NCI-H82 treated with DMSO at 0.1 percent for 48 hours (cell line): ENCODE measurements around the gene KRT8.
"Not testable (repeated sequence)": the region's sequence is repeated elsewhere in the genome, so short reads cannot be mapped to it uniquely, and the experiment has no call there.

Experiments used
- DNase-seq: peaks from one replicate; lab custom pipeline; 2025; ENCODE audit not compliant: unreplicated experiment; lab: John Stamatoyannopoulos, UW

Gene KRT8

DNA sequence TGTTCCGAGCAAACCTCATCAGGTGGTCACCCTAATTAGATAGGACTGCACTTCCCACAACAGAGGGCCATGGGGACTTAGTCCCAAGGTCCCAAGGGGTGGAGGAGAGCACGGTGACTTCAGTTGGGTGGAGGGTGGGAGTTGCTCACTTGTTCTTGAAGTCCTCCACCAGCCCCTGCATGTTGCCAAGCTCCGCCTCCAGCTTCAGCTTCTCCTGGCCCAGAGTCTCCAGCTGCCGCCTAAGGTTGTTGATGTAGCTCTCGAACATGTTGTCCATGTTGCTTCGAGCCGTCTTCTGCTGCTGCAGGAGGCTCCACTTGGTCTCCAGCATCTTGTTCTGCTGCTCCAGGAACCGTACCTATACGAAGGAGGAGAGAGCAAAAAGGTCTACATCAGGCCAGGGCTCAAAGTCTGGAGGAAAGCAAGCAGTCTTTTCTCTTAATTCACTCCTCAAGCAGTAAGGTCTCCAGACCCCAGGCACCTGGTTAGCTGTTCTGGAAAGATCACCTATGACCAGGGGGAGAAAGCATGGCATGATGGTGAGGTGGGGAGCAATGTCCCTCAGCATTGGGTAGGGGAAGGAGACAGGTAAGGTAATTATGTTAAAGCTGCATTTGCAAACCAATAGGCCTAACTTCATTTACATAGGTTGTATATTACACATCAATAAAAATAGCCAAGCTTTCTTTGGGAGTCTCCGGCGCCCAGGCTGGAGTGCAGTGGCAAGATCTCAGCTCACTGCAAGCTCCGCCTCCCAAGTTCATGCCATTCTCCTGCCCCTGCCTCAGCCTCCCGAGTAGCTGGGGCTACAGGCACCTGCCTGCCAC lies 2.9 kb downstream of the KRT8 start:
- no peak for DNase-seq

DNA sequence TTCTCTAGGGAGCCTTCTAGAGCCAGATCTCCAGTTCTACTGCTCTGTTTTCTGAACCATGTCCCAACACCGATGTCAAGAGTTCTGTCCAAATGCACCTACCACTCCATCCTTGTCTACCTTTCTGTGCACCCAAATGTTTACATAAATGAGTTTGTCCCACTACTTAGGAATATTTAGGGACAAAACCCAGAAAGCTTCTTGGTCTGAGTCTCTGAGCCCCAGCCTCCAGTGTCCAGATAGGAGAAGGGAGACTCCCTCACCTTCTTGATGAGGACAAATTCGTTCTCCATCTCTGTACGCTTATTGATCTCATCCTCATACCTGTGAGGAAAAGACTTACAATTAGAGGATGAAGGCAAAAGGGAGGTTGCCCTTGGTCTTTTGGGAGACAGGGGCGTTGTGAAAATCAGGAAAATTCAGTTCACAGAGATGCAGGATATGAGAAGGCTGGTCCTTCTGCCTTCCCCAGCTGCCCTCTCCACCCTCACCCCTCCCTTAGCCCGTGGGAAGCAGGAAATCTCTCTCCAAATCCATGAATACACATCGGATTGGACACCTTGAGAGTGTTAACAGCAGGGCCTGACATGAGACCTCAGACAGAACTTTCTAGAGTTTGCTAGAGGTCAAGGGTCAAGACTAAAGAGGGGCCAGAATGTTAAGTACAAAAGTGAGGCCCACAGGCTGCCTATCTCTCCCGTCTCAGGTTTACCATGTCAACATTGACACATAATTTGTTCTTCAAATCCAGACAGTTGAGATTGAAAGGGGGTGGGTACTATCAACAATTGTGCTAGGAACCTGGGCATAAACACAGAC lies 3.8 kb downstream of the KRT8 start:
- DNase-seq = no peak

DNA sequence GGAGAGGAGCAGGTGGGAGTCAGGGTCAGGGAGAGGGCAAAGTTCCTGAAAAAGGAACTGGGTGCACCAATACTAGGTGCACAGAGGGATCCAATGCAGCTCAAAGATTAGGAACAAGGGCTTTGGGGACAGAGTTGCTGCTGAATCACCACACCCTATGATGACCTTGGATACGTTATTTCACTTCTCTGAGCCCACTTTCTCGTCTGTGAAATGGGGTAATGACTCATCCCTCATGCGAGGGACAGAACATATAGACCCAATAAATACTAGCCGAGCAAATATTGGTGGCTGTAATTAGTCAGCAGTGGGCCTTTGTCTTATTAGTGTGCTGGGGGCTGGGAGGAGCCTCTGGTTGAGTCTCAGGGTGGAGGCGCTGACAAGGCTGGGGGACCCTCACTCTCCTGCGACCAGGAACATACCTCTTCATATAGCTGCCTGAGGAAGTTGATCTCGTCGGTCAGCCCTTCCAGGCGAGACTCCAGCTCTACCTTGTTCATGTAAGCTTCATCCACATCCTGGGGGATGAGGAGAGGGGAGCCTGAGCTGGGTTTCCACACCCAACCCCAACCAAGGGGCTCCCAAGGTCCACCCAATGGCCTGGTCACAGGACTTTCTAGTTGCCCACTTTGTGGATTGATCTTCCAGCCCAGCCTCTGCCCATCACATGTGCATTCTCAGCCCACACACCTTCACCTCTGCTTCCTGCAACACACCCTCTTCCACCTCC lies 4.5 kb downstream of the KRT8 start:
- no peak for DNase-seq

DNA sequence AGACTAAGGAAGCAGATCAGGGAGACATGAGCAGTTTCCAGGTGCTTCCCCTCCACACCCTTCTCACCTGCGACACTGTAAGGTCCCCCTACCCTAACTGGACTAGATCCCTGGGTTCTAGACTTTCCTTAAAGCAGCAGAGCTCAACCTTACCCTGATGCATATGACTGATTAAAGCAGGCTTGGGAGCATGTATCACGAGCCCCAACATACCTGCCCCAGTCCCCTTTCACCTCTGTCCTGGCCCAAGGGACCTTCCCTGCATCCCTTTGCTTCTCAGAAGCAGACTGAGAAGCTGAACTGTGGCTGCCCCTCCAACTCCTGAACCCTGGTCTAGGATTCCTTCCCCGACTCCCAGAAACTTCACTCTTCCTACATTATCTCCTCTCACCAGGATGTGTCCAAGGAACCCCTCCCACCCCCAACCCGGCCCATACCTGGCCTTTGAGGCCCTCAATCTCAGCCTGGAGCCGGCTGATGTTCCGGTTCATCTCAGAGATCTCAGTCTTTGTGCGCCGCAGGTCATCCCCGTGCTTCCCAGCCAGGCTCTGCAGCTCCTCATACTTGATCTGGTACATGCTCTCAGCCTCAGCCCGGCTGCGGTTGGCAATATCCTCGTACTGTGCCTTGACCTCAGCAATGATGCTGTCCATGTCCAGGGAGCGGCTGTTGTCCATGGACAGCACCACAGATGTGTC lies 5.4 kb downstream of the KRT8 start:
- DNase-seq = no peak

DNA sequence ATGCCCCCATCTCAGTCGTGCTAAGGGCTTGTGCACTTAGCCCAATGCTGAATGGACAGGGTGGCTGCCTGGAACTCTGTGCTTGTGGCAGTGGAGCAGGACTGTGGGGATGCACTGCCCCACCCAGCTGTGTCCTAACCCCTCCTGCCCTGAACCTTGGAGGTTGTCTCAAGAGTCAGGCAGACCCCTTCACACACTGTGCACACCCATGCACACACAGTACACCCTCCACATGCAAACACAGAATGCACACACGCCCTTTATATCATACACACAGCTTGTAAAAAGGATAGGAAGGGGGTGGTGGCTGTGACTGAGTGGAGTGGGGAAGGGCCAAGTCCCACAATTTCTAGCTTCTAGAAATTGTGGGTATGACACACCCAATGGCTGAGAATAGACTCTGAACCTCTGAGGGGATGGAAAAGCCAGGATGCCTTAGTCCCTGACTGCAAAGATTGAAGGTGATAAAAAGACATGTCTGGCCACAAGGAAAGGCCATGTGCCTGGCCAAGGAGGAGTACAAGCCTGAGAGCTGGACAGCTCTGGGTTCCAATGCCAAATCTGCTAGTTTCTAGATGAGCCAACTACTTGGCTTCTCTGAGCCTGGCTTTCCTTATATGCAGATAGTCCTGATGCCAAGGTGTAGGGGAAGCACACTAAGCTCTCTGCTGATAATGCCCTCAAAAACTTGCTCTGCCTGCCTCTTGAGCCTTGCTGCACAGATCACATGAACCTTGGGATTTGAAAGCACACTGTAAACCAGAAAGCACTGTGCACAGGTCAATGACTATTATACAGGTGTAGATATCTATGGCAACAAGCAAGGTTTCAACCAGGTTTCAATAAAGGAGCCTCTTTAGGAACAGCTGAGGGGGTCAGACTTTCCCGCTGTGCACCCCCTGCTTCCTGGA lies 8.4 kb downstream of the KRT8 start:
- no peak for DNase-seq

DNA sequence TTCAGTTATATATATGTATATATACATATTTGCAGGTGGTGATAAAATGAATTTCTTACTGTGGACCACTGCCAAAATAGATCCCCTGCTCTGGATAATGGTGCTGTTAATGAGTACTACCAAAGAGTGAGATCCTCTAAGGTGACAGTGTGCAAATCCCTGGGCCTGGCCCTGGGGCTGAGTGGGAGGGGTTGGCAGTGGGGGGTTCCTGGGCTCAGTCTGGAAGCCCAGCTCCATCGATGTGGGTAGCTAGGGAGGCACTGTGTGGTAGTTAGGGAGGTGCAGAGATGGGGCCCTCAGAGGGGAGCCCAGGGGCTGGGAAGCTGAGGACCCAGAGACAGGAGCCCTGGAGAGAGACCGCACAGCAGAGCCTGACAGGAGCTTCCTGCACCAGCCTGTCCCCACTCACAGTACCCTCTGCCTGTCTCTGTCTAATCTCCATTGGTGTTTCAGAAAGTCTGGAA lies 9.1 kb downstream of the KRT8 start:
- DNase-seq = no peak

DNA sequence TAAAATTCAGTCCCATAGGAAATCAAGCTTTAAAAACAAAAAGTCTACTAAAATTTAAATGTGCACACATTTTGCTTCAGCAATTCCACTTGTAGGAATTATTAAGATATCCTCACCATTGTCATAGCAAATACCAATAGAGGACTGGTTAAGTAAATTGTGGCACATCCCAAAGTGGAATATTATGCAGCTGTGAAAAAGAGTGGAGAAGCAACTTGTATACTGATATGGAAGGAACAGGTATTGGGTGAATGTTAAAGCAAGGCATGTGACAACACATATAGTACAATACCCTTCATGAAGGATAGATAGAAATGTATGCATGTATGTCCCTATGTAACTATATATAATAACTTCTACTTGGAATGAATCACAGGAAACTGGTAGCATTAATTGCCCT lies 11.9 kb downstream of the KRT8 start:
- DNase-seq = no peak

DNA sequence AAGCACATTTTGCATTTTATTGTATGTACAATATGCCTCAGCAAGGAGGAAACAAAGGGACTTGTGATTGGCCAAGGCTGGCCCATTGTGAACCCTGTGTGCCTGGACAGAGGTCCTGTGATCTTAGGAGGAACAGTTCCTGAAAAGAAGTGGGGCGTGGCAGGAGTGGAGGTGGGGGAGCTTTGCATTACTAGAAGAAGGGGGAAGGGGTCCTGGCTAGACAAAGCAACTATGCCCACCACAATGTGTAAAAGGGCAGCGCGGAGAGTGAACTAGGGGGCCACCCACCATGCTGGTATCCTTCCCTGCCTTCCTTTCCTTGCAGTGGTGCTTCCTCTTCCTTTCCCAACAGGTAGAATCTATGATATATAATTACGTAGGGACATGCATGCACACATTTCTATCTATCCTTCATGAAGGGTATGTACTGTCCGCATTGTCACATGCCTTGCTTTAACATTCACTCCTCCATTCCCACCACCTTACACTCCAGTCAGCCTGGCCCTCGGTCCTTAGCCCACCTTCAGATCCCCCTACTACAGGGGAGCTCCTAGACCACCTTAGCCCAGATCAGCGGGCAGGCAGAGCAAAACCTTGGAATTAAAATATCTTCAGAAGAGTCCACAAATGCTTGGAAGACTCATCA lies 12.5 kb downstream of the KRT8 start:
- no peak for DNase-seq

DNA sequence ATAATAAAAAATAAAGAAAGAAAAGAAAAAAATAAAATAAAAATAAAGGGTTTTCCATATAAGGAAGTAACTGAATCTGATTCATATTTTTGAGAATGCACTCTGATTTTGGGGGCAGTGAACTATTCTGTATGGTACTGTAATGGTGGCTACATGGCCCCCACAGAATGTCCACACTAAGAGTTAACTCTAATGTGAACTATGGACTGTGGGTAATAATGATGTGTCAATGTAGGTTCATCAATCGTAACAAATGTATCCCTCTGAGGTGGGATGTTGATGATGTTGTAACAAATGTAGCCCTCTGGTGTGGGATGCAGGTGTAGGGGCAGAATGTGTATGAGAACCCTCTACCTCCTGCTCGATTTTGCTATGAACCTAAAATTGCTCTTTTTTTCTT lies 13.8 kb downstream of the KRT8 start:
- DNase-seq = no peak

DNA sequence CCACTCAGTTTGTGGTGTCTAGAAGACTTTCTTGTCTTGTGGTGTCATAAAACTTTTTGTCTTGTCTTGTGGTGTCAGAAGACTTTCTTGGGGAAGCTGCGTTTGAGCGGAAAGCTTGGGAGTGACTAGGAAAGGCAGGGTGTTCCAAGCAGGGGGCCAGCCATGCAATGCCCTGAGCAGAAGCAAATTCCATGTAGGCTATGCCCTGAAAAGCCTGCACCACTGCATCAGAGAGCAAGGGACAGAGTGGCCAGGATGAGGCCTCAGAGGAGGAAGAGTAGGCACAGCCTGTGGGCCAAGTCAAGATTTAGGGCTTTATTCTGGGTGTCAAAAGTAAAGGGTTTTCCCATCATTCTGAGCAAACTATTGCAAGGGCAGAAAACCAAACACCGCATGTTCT lies 14.5 kb downstream of the KRT8 start:
- no peak for DNase-seq

DNA sequence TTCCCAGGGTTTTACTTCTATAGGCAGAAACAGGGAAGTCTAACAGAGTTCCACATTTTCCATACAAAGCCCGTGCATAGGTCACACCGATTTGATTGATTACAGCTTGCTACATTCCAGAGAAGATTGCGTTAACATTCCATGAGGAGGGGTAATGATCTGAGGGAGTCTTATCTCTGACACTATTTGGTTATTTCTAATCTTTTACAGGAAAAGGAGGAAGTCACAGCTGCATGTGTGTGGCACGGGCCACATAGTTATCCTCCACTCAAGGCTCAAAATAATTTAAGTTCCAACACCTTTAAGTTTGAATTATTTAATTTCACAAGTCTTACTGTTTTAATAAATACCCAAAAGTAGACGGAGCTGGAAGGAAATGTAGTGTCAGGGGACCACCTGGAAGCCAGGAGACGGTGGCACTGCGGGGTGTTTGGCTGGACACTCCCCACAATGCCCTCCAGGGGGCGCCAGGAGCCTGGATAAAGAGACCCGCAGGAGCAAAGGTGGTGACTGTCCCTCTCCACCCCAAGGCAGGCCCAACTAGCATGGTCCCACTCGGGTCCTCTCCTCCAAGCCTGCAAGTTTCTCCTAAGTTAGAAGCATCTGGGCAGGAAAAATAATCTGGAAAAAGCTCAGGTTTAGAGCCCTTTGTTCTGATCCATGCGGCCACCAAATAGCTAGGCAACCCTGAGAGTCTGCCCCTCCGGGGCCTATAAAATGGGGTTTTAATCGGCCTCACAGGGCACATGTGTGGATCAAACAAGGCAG lies 20.2 kb downstream of the KRT8 start:
- peak; percentile 11 for DNase-seq

DNA sequence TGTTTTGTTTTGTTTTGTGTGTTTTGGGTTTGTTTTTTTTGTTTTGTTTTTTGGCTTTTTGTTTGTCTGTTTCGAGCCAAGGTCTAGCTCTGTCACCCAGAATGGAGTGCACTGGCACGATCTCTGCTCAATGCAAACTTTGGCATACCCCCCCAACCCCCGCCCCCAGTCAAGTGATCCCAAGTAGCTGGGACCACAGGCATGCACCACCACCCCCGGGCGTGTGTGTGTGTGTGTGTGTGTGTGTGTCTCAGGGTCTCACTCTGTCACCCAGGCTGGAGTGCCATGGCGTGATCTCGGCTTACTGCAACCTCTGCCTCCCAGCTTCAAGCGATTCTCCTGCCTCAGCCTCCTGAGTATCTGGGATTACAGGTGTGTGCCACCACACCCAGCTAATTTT lies 24.4 kb downstream of the KRT8 start:
- DNase-seq = not testable (repeated sequence)

DNA sequence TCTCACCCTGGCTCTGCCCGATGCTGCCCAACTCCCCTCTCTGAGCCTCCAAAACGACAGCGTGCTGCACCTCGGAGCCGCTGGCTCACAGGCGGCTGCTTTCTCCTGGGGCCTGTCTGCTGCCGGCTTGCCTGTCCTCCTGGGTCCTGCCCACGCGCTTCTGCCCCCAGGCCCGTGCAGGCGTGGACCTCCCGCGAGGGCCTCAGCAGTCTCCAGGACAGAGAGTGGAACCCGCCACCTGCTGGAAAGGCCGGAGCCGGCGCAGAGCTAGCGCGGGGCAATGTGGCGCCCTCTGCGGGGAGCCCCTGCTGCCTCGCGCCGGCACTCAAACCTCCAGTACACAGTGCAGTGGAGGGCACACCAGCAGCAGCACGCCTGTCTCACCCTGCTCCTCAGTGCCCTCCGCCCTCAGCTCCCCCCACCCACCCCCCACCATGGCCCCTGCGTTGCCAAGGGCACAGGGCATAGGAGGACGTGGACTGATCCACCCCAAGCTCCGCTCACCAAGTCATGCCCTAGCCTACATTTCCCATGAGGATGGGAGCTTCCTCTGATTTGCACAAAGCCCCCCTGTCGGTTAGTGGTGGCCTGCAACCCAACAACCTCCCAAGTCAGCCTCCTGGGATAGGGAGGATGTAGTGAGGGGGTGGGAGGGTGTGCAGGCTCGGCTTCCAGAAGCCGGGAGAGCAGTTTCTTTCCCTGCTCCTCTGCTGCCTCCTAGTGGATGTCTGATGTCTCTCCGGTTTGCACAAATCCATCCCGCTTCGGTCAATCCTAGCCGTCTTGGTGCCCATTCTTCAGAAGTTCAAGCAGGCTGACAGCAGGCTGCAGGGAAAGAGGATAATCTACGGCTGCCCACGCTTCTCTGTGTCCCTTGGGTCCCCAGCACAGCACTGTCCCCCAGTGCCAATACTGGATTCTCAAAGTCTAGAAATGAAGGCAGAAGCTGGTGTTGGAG lies 25.2 kb downstream of the KRT8 start:
- DNase-seq = peak; percentile 60

DNA sequence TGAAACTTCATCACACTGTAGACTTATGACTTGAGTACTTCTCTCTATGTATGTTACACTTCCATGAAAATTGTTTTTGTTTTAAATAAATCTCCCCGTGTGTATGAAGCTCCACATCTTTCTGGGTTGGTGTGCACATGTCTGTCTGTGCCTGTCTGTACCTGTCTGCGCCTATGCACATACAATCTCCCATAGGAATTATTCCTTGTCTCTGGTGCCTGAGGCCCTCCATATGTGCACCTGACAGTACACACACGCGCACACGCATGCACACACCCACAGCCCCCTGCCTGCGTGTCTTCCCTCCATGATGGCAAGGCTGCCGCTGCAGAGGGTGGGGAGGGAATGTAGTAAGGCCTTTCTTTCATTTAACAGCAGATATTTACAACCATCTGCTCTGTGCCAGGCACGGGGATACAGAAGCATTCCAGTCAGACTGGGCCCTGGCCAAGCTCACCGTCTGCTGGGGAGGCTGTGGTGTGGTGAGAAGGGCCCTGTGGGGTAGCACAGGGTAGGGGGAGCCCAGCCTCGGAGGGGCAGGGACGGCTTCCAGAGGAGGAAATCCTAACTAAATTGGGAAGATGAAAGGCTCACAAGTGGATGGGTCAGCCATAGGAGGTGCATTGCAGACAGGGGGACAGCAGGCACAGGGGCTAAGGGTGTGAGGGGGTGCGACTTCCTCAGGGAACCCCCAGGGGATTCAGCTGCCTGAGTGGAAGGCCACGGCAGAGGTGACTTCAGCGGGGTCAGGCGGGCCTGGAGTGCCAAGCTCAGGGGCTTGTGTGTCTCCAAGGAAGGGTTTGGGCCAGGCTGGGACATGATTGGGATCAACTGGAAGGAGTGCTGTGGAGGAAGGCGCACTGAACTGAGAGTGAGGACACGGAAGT lies 26.1 kb downstream of the KRT8 start:
- no peak for DNase-seq

DNA sequence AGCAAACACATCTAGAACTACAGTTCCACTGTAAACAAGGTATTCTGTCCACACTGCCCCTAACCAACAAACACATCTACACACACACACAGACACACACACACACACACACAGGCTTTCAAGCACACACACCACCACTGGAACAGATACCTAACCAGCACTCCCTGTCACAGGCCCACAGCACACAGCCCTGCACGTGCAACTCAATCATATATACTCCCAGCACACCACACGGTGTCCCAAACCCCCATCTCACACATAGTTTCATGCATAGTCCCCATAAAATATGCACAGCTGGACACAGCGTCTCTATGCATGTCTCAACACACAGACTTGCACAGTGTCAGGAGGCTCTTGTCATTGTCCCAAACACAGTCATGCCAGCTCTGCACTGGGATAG lies 27.6 kb downstream of the KRT8 start:
- no peak for DNase-seq

DNA sequence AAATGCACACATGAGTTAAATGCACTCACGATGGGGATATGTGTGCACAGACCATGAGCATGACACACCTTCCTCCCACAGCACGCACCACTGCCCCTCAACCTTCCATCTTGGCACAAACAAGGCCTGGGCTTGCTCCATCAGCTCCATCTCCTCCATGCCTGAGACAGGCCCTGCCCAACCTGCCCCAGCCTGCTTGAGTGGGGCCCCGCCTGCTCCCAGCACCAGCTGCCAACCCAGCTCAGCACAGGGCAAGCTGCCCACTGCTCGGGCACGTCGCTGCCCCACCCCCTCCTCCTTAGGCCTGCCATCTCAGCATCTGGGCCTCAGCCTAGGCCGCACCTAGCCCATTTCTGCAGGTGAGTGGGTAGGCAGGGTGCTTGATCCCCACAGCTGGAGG lies 28.5 kb downstream of the KRT8 start:
- no peak for DNase-seq
